Right ventricle myocardium superior (tissue), 1 donor: ENCODE results near the gene DCDC2B. TPM values are rescaled to one million over a fixed set of nuclear protein-coding genes. Genes with fewer than 3 reads are reported as not detected.
A peak's percentile ranks its signal among the peaks of the same experiment; 100 is the strongest.

Source experiments
- ATAC-seq: fragments of 200-7000 bp; cut with Tn5 transposase; one replicate; pipeline ENCODE4 v1.9.1; 2020; ENCODE audit warnings: mild to moderate bottlenecking; ENCODE audit not compliant: poor library complexity
- DNase-seq: peaks from one replicate; pipeline ENCODE4 v3.0.0-alpha.2; 2020
- intact Hi-C: fragments of 100-400 bp; cut with DNase I; formaldehyde crosslinking; loops from one replicate; pipeline ENCODE4 v1.11.2; 2022
- total RNA-seq: library from RNA; stranded (reverse); fragmentation: NEBNext Ultra II Directional; extraction: Animal tissue kit (Norgen Biotek cat#: 25700); gene quantifications from one replicate; pipeline ENCODE4 v1.2.1, GENCODE V29; 2021
- donor health status: DM: no; HTN: yes; CAD: no; lungs with severe emphysema.

The DCDC2B gene
- total RNA-seq, 1 donor from 2014 or later = not detected

GRCh38 chr1:32194984-32195383 is 13.9 kb upstream of the DCDC2B start:
- DNase-seq = no peak
- no peak for ATAC-seq
- intact Hi-C loops = no loop called here

- DNase-seq (no peak), ATAC-seq (no peak)
- intact Hi-C loops = no loop called here
Measured at GRCh38 chr1:32195531-32195930, 13.4 kb upstream of the DCDC2B start.

GRCh38 chr1:32195972-32196823 is 12.7 kb upstream of the DCDC2B start:
- DNase-seq (no peak), ATAC-seq (no peak)
- intact Hi-C loops = no loop called here

GRCh38 chr1:32197074-32197473 is 11.8 kb upstream of the DCDC2B start:
- ATAC-seq (no peak), DNase-seq (no peak)
- intact Hi-C loops = no loop called here

GRCh38 chr1:32197837-32198236 is 11.1 kb upstream of the DCDC2B start:
- intact Hi-C loops = no loop called here

GRCh38 chr1:32198237-32199042 is 10.4 kb upstream of the DCDC2B start:
- DNase-seq = no peak
- intact Hi-C loops = no loop called here
- ATAC-seq = no peak

More at GRCh38 chr1:32197837-32198236, 11.1 kb upstream of the DCDC2B start:
- no peak for DNase-seq
- no peak for ATAC-seq

GRCh38 chr1:32199043-32199716 is 9.7 kb upstream of the DCDC2B start:
- DNase-seq (no peak), ATAC-seq (no peak)
- intact Hi-C loops = no loop called here

GRCh38 chr1:32199717-32200072 is 9.2 kb upstream of the DCDC2B start:
- peak; percentile 85 for DNase-seq
- ATAC-seq = peak; percentile 74
- intact Hi-C loops = no loop called here

GRCh38 chr1:32200226-32201010 is 8.5 kb upstream of the DCDC2B start, which contains the start of gene CCDC28B:
TSS of gene CCDC28B (plus strand) at chr1:32200595. CDS start at chr1:32201936, 1,341 bp downstream.
- intact Hi-C loops = no loop called here
- peak; percentile 70 for ATAC-seq

GRCh38 chr1:32201011-32201855 is 7.7 kb upstream of the DCDC2B start:
- DNase-seq (peak; percentile 82), ATAC-seq (peak; percentile 56)
- intact Hi-C loops = no loop called here

More at GRCh38 chr1:32200226-32201010, 8.5 kb upstream of the DCDC2B start, which contains the start of gene CCDC28B:
- peak; percentile 84 for DNase-seq

GRCh38 chr1:32204943-32205361 is 3.9 kb upstream of the DCDC2B start:
- no peak for ATAC-seq
- intact Hi-C loops = no loop called here

GRCh38 chr1:32205401-32206370 is 3.2 kb upstream of the DCDC2B start, which contains the start of gene IQCC:
TSS of gene IQCC (plus strand) at chr1:32205671. CDS start at chr1:32205682, 11 bp downstream.
- ATAC-seq (peak; percentile 83), DNase-seq (peak; percentile 91)
- intact Hi-C loops = no loop called here

More at GRCh38 chr1:32204943-32205361, 3.9 kb upstream of the DCDC2B start:
- DNase-seq = peak; percentile 39

- DNase-seq (no peak), ATAC-seq (no peak)
- intact Hi-C loops = no loop called here
Measured at GRCh38 chr1:32208469-32208868, 420 bp upstream of the DCDC2B start.

- intact Hi-C loops = loop anchor here (5.0 kb wide), 1 partner anchor 96 kb away; no protein-coding TSS in a partner anchor
- DNase-seq = peak; percentile 67
- peak; percentile 66 for ATAC-seq
Measured at GRCh38 chr1:32215629-32216480, 7.0 kb downstream of the DCDC2B start.

GRCh38 chr1:32216566-32216965 is 7.7 kb downstream of the DCDC2B start:
- no peak for DNase-seq
- no peak for ATAC-seq
- intact Hi-C loops = loop anchor here (5.0 kb wide), 1 partner anchor 96 kb away; no protein-coding TSS in a partner anchor
